ENCODE results near the gene FBXL13. TPM values are rescaled to one million over a fixed set of nuclear protein-coding genes. Genes with fewer than 3 reads are reported as not detected.

FBXL13 gene
- total RNA-seq, 2 donors from 2014 or later, result 0.95 to 2.5 TPM

DNA sequence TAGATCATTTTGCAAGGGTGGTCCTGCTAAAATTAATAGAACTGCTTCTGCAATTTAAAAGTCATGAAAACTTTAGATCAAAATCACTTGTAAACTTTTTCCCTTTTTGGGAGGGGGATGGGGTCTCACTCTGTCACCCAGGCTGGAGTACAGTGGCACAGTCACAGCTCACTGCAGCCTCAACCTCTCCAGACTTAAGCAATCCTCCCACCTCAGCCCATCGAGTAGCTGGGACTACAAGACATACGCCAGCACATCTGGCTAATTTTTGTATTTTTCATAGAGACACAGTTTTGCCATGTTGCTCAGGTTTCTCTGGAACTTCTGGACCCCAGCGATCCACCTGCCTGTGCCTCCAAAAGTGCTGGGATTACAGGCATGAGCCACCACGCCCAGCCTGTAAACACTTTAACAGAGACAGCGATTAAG is 82.1 kb downstream of the FBXL13 start:
- no peak for TF ChIP-seq CTCF (IDR thresholded peaks at IDR 0.05)
- peaks cover 39 to 66% of the 10 kb centered on the region in 2 donors for H3K4me1 ChIP-seq (ENCODE audit: control insufficient read depth in 1 of 2, low read depth in 2 of 2)
- no peaks in the 10 kb centered on the region for H3K9me3 ChIP-seq
- H3K36me3 ChIP-seq, result no peaks in the 10 kb centered on the region
- DNase-seq (ENCODE audit: low spot score) (no peak), ATAC-seq (ENCODE audit: insufficient number of reproducible peaks, low FRiP score, low read depth) (no peak)
- no peaks in the 10 kb centered on the region for H3K27me3 ChIP-seq (replicated peaks; ENCODE audit: insufficient read depth)
- H3K4me3 ChIP-seq, result peak overlapping the region; percentile 3
- H3K27ac ChIP-seq, result peak overlapping the region; percentile 88 to 92

GRCh38 chr7:102991540-102992214 is 82.9 kb downstream of the FBXL13 start:
- Histone ChIP-seq H3K4me3 (no peak overlapping the region), H3K36me3 (no peaks in the 10 kb centered on the region), H3K27ac (peak overlapping the region; percentile 88 to 92), H3K9me3 (no peaks in the 10 kb centered on the region), H3K27me3 (replicated peaks; ENCODE audit: insufficient read depth) (no peaks in the 10 kb centered on the region), H3K4me1 (ENCODE audit: control insufficient read depth in 1 of 2, low read depth in 2 of 2) (peaks cover 39 to 66% of the 10 kb centered on the region in 2 donors)
- TF ChIP-seq CTCF (IDR thresholded peaks at IDR 0.05), result no peak
- peak; percentile 80 for ATAC-seq (ENCODE audit: insufficient number of reproducible peaks, low FRiP score, low read depth)
- no peak for DNase-seq (ENCODE audit: low spot score)

DNA sequence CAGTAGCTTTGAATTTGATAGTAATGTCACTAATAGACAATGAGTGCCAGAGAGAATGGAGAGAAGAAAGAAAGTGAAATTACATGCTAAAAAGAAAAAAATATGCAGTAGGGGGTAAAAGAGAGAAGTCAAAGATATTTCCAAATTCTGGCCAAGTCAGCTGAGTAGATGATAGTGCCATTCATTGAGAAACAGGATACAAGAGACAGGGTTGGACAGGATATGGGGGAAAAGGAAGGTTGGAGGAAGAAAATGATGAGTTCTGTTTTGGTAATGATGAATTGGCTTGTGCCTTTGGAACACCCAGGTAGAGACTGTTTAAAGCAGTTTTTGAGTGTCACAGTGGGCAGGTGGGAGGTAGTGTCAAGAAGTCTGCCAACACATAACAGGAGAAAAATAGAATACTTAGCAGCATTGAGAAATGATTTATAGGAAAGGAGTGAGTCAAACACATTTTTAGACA is 83.5 kb downstream of the FBXL13 start:
- no peak for ATAC-seq (ENCODE audit: insufficient number of reproducible peaks, low FRiP score, low read depth)
- H3K27ac ChIP-seq, result peak overlapping the region; percentile 88 to 92
- TF ChIP-seq CTCF (IDR thresholded peaks at IDR 0.05), result no peak

DNA sequence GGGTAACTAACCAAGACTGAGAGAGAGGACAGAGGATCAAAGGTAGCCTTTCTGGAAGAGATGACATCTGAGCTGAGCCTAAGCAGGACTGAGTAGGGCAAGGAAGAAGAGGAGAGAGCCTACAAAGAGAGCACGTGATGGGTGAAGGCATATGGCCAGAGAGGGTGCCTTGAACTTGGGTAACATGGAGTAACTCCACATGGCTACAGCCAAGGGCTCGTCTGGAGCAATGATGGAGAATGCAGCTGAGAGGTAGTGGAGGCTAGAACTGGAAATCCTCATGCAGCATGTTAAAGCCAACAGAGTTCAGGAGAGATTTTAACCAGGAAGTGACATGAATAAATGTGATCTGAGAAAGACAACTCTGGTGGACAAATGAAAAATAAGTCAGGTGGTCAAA is 84.0 kb downstream of the FBXL13 start:
- H3K4me1 ChIP-seq (ENCODE audit: control insufficient read depth in 1 of 2, low read depth in 2 of 2), result peaks cover 39 to 76% of the 10 kb centered on the region in 2 donors
- ATAC-seq (ENCODE audit: insufficient number of reproducible peaks, low FRiP score, low read depth), result no peak
- no peaks in the 10 kb centered on the region for H3K9me3 ChIP-seq
- no peak overlapping the region for H3K4me3 ChIP-seq
- DNase-seq (ENCODE audit: low spot score), result no peak
- peak overlapping the region; percentile 88 to 92 for H3K27ac ChIP-seq
- no peaks in the 10 kb centered on the region for H3K27me3 ChIP-seq (replicated peaks; ENCODE audit: insufficient read depth)
- no peaks in the 10 kb centered on the region for H3K36me3 ChIP-seq
- no peak for TF ChIP-seq CTCF (IDR thresholded peaks at IDR 0.05)

More for the DNA sequence above, 83.5 kb downstream of the FBXL13 start:
- no peaks in the 10 kb centered on the region for H3K36me3 ChIP-seq
- no peaks in the 10 kb centered on the region for H3K27me3 ChIP-seq (replicated peaks; ENCODE audit: insufficient read depth)
- H3K4me1 ChIP-seq (ENCODE audit: control insufficient read depth in 1 of 2, low read depth in 2 of 2), result peaks cover 39 to 71% of the 10 kb centered on the region in 2 donors
- DNase-seq (ENCODE audit: low spot score), result no peak
- no peak overlapping the region for H3K4me3 ChIP-seq
- no peaks in the 10 kb centered on the region for H3K9me3 ChIP-seq

DNA sequence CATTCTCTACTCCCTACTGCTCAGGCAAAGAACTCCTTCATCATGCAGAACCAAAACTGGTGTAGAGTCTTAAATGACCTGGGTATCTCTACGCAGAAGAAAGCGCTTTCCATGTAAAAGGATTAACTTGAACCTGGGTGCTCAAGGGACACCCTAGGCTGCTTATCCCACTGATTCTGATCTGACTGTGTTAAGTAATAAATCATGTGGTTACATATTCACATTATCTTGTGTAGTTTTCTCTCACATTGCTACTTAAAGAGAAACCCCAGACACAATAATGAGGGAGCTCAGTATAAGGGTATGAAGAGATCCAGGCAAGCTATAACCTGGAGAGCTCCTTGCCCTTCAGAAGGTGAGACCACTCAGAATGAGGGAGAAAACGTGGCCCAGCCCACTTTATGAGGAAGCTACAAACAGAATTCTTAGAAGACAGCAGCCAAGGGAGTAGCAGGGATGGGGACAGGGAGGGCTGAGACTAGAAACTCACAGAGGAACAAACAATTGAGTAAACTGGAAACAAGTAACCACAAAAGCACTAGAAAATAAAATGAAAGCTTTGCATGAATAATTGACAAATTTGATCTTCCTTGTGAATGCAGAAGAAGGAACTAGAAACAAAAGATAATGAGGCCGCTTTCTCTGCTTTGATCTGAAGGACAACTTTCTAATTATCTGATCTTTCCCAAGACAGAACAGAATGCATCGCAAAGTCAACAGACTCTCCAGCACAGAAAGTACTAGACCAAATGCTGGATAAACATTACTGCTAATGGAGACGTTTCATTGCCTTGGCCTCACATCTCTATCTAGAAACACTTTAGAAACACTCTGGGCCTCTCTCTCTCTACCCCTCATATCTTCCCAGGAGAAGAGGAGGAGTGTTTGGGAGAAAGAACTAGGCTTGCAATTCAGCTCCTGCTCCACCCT is 85.7 kb downstream of the FBXL13 start:
- ATAC-seq (ENCODE audit: insufficient number of reproducible peaks, low FRiP score, low read depth), result no peak
- Histone ChIP-seq H3K27me3 (replicated peaks; ENCODE audit: insufficient read depth) (no peaks in the 10 kb centered on the region), H3K36me3 (no peaks in the 10 kb centered on the region), H3K4me1 (ENCODE audit: control insufficient read depth in 1 of 2, low read depth in 2 of 2) (peaks cover 42 to 84% of the 10 kb centered on the region in 2 donors), H3K4me3 (no peak overlapping the region), H3K27ac (peak overlapping the region; percentile 88 to 92), H3K9me3 (no peaks in the 10 kb centered on the region)
- no peak for TF ChIP-seq CTCF (IDR thresholded peaks at IDR 0.05)
- DNase-seq (ENCODE audit: low spot score), result no peak

Data from thoracic aorta (tissue), 2 donors.